GM12878 (cell line): ENCODE data around the gene RIMS3.

Experiments used
- CBFB ChIP-seq: IDR thresholded peaks from 2 replicates; pipeline ENCODE4 v1.6.1; 2016; ENCODE audit warnings: antibody characterized with exemption, low read depth
- NBN ChIP-seq: fragments of 450-650 bp; IDR thresholded peaks from 2 replicates; pipeline ENCODE4 v1.6.1; 2016

- TF ChIP-seq NBN (no peak), CBFB (no peak)
Measured at GRCh38 chr1:40662864-40663263, 2.6 kb downstream of the RIMS3 start.
